Measurements from ENCODE around the gene NTRK2.

DNA sequence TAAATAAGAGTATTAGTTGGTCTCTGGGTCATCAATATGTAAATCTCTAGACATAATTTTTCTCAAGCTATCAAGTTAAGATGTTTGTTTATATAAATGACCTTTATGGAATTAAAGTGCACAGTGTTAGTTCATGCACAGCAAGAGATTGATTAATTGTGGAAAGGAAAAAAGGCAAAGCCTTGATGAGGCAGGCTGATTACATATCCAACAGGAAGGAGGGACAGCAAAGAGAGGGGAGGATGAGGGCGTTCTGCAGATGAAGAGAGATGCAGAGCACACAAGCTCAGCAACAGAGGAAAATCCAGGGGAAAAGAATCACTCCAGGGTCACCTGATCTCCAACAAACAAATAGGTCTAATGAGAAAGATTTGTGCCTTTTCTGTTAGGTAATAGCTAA lies 16.5 kb downstream of the NTRK2 start:
- TF ChIP-seq CTCF (IDR thresholded peaks at IDR 0.05) (no peak), POLR2A (IDR thresholded peaks at IDR 0.05) (no peak)
